GM19025 (cell line): ENCODE results near the gene FRMD5.
A peak's percentile ranks its signal among the peaks of the same experiment; 100 is the strongest.

Source experiments
- ATAC-seq: cut with Tn5 transposase; IDR thresholded peaks from one replicate; pipeline ENCODE4 v1.9.1; 2021; ENCODE audit warnings: mild to moderate bottlenecking, low read depth, moderate library complexity; ENCODE audit not compliant: unreplicated experiment

Gene FRMD5

DNA sequence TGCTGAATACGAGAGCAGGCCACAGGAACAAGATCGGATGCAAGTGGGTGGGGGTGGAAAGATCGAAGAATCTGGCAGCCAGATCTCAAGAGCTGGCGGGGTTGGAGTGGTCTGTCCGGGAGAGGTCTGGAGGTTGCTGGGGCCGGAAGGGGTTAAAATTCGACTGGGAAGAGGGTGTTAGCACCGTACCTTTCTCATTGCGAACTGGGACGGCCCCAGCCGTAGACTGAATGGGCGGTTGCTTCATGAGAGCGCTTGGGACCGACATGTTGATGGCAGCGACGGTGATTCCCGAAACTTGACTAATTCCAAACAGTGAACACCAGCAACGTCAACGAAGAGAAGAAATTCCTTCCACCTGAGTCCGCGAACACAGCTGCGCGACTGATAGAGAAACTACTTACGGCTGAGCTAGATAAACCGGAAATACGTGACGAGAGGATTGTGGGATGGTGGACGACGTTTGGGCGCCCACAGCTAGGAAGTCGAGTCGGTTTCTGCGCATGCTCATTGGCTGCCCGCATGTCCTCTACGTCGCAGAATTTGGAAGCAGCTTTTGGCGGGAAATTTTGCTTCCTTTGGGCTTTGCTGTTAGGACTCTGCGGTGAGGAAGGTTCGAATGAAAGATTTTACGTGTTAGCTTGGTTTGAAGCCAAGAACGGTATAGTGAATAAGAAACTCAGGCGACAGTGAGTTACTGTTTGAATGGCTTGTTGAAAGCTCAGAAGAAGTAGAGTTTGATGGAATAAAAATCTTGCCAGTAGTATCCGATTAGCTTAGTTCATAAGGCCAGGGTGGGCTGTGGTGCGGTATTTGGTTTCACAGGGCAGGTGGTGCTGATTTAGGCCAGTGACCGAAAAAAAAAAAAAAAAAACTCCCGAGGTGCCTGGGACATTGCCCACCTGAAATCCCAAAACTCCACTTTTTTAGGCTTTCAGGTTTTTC, 370.5 kb downstream of the FRMD5 start, which contains the start of gene MFAP1:
Gene MFAP1, minus strand, starts transcription at position 389 of the 945 bp plus-strand sequence. Its CDS starts 121 bp downstream, at position 268.
- ATAC-seq: peak; percentile 62

GRCh38 chr15:43821505-43821904, 373.6 kb downstream of the FRMD5 start:
- no peak for ATAC-seq
